CD14-positive monocyte (primary cell): ENCODE measurements around the gene CD247. TPM values are rescaled to one million over a fixed set of nuclear protein-coding genes. Genes with fewer than 3 reads are reported as not detected.

Source experiments
- DNase-seq, 3 donors: peaks; one replicate each; pipeline ENCODE4 v3.0.0-alpha.2; 2011 to 2022
- H2AFZ ChIP-seq: 2 replicates; pipeline ENCODE4 v1.6.0; 2012; ENCODE audit warnings: mild to moderate bottlenecking, low read depth, low read length, inconsistent platforms; ENCODE audit not compliant: insufficient read depth, poor library complexity, severe bottlenecking
- H3K27ac ChIP-seq, 2 donors: 1 replicate in 1 of 2; 2 replicates in 1 of 2; pipeline ENCODE4 v1.5.1; 2012 to 2013; ENCODE audit warnings: low read length in 2 of 2, control low read depth in 1 of 2, inconsistent platforms in 1 of 2, low read depth in 1 of 2, mild to moderate bottlenecking in 1 of 2
- H3K27me3 ChIP-seq, 2 donors: one replicate each; pipeline versions ENCODE4 v1.6.0 to v1.6.1; 2011 to 2013; ENCODE audit warnings: low read length in 2 of 2; ENCODE audit not compliant: control insufficient read depth in 2 of 2, insufficient read depth in 2 of 2
- H3K36me3 ChIP-seq, 2 donors: replicated peaks in 1 of 2; 1 replicate in 1 of 2; 2 replicates in 1 of 2; pipeline versions ENCODE4 v1.5.1 to v1.6.1; 2012 to 2013; ENCODE audit warnings: low read length in 2 of 2, control low read depth in 1 of 2, inconsistent platforms in 1 of 2, mild to moderate bottlenecking in 1 of 2; ENCODE audit not compliant: insufficient read depth in 2 of 2, control insufficient read depth in 1 of 2
- H3K4me1 ChIP-seq, 2 donors: 1 replicate in 1 of 2; 2 replicates in 1 of 2; pipeline versions ENCODE4 v1.5.1 to v1.6.1; 2012 to 2013; ENCODE audit warnings: low read length in 2 of 2, control low read depth in 1 of 2, inconsistent platforms in 1 of 2, mild to moderate bottlenecking in 1 of 2, moderate library complexity in 1 of 2; ENCODE audit not compliant: insufficient read depth in 2 of 2, control insufficient read depth in 1 of 2
- H3K4me2 ChIP-seq: replicated peaks from 2 replicates; pipeline ENCODE3; 2012; ENCODE audit warnings: low read length, moderate library complexity, mild to moderate bottlenecking; ENCODE audit not compliant: poor library complexity, severe bottlenecking; ENCODE audit errors: extremely low read depth
- H3K4me3 ChIP-seq, 3 experiments: fragments of 200-600 bp in 1 of 3; sonication (generic) in 1 of 3; replicated peaks in 1 of 3; 1 replicate in 2 of 3; 2 replicates in 1 of 3; pipeline ENCODE4 v1.5.1; 2011 to 2013; ENCODE audit warnings: low read length in 3 of 3, mild to moderate bottlenecking in 3 of 3, control low read depth in 2 of 3, low read depth in 2 of 3, inconsistent platforms in 1 of 3, moderate library complexity in 1 of 3
- H3K79me2 ChIP-seq: 2 replicates; pipeline ENCODE4 v1.6.0; 2012; ENCODE audit warnings: mild to moderate bottlenecking, control low read depth, inconsistent platforms, low read length, moderate library complexity; ENCODE audit not compliant: insufficient read depth
- H3K9ac ChIP-seq: 2 replicates; pipeline ENCODE4 v1.6.0; 2017; ENCODE audit warnings: low read length, mild to moderate bottlenecking; ENCODE audit not compliant: insufficient read depth, poor library complexity, severe bottlenecking
- H3K9me3 ChIP-seq, 2 donors: replicated peaks in 1 of 2; 1 replicate in 1 of 2; 2 replicates in 1 of 2; pipeline versions ENCODE4 v1.5.1 to v1.6.1; 2012 to 2013; ENCODE audit warnings: low read length in 2 of 2, control low read depth in 1 of 2; ENCODE audit not compliant: control insufficient read depth in 1 of 2, insufficient read depth in 1 of 2
- H4K20me1 ChIP-seq: 2 replicates; pipeline ENCODE4 v1.6.0; 2012; ENCODE audit warnings: mild to moderate bottlenecking, low read length, control low read depth, moderate library complexity; ENCODE audit not compliant: insufficient read depth
- H3K27ac Mint-ChIP-seq, 7 donors: one replicate each; pipeline ENCODE4 v1.8.0; 2020; ENCODE audit warnings: mild to moderate bottlenecking in 7 of 7, mixed read lengths in 7 of 7, moderate library complexity in 6 of 7, inconsistent platforms in 2 of 7
- H3K27me3 Mint-ChIP-seq, 3 donors: one replicate each; pipeline ENCODE4 v1.8.0; 2021 to 2022; ENCODE audit warnings: low read depth in 3 of 3, mild to moderate bottlenecking in 3 of 3, mixed read lengths in 3 of 3, moderate library complexity in 3 of 3, inconsistent platforms in 1 of 3
- H3K36me3 Mint-ChIP-seq, 2 donors: one replicate each; pipeline ENCODE4 v1.8.0; 2020; ENCODE audit warnings: mixed read lengths in 2 of 2, inconsistent platforms in 1 of 2, mild to moderate bottlenecking in 1 of 2
- H3K4me1 Mint-ChIP-seq: one replicate; pipeline ENCODE4 v1.8.0; 2020; ENCODE audit warnings: mild to moderate bottlenecking, mixed read lengths
- H3K4me3 Mint-ChIP-seq, 2 donors: one replicate each; pipeline ENCODE4 v1.8.0; 2020; ENCODE audit warnings: mild to moderate bottlenecking in 2 of 2, mixed read lengths in 2 of 2, moderate library complexity in 1 of 2
- H3K9me3 Mint-ChIP-seq, 7 donors: one replicate each; pipeline ENCODE4 v1.8.0; 2020 to 2022; ENCODE audit warnings: mixed read lengths in 7 of 7, mild to moderate bottlenecking in 6 of 7, moderate library complexity in 6 of 7, inconsistent platforms in 2 of 7
- CTCF ChIP-seq: fragments of 200-600 bp; IDR thresholded peaks from one replicate; pipeline ENCODE4 v1.8.0; 2022; ENCODE audit warnings: antibody characterized with exemption, mild to moderate bottlenecking
- WGBS: methylation state at CpG from one replicate; pipeline ENCODE4 v1.1.5; 2013; ENCODE audit warnings: missing lambda C conversion rate; ENCODE audit not compliant: insufficient coverage; 5-methylcytosine and 5-hydroxymethylcytosine counted together
- intact Hi-C, 2 donors: fragments of 100-400 bp; cut with micrococcal nuclease; formaldehyde crosslinking; loops; one replicate each; pipeline versions ENCODE4 v1.15.0 to v1.15.1; 2023
- polyA plus RNA-seq, 3 donors: library from polyadenylated mRNA; depleted of rRNA in 1 of 3; unstranded in 2 of 3; stranded (reverse) in 1 of 3; fragments of 300-500 nt in 2 of 3; fragments of >200 nt in 1 of 3; fragmentation: Illumina TruSeq in 2 of 3; gene quantifications; 1 replicate in 2 of 3; 2 replicates in 1 of 3; pipeline ENCODE4 v1.2.3, GENCODE V29; 2012 to 2021

The CD247 gene
- polyA plus RNA-seq, 3 donors: 0.29 to 1.8 (median 1.6) TPM

DNA sequence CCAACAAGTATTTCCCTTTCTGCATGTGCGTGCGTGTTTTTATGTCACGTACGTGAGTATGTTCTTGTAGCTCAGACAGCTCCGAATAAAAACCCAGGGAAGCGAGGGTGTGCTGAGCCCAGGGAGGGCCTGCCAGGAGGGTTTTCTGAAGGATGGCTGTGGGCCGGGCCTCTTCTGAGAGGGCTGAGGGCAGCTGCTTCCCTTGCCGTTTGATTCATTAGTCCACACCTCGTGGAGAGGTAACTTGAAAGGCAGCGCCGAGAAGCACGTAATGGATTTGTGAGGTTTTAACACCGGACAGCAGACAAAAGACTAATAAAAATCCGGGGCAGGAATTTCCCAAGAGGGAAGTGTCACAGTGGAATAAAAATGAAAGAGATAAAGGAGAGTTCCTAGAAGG lies 29.5 kb downstream of the CD247 start:
- Histone ChIP-seq H4K20me1 (no peaks in the 10 kb centered on the region), H3K4me1 (no peaks in the 10 kb centered on the region), H3K9me3 (no peaks in the 10 kb centered on the region), H3K4me2 (no peak overlapping the region), H3K4me3 (no peak overlapping the region), H3K79me2 (no peaks in the 10 kb centered on the region), H2AFZ (no peak overlapping the region), H3K27ac (no peak overlapping the region), H3K27me3 (no peaks in the 10 kb centered on the region), H3K9ac (no peak overlapping the region), H3K36me3 (no peaks in the 10 kb centered on the region)
- no peak for TF ChIP-seq CTCF
- Mint-ChIP-seq H3K4me1 (peaks cover 12% of the 10 kb centered on the region), H3K9me3 (peaks cover 0 to 2% (median 0%) of the 10 kb centered on the region in 7 donors), H3K4me3 (no peak overlapping the region), H3K36me3 (no peaks in the 10 kb centered on the region), H3K27ac (no peak overlapping the region), H3K27me3 (peaks cover 0 to 2% (median 0%) of the 10 kb centered on the region in 3 donors)
- 51% methylated on average over 12 of the region's 14 CpGs for WGBS
- no peak for DNase-seq
- intact Hi-C loops: no loop called here

- no peaks in the 10 kb centered on the region for H4K20me1 ChIP-seq
- DNase-seq: no peak
- H3K9me3 ChIP-seq: no peaks in the 10 kb centered on the region
- H3K4me3 ChIP-seq: no peak overlapping the region
- no peak overlapping the region for H2AFZ ChIP-seq
- Mint-ChIP-seq H3K9me3 (peaks cover 0 to 2% (median 0%) of the 10 kb centered on the region in 7 donors), H3K27me3 (peaks cover 0 to 2% (median 0%) of the 10 kb centered on the region in 3 donors), H3K27ac (no peak overlapping the region), H3K4me1 (peaks cover 12% of the 10 kb centered on the region), H3K4me3 (no peak overlapping the region), H3K36me3 (no peaks in the 10 kb centered on the region)
- intact Hi-C loops: no loop called here
- no peak overlapping the region for H3K9ac ChIP-seq
- no peaks in the 10 kb centered on the region for H3K36me3 ChIP-seq
- no peaks in the 10 kb centered on the region for H3K27me3 ChIP-seq
- no peaks in the 10 kb centered on the region for H3K4me1 ChIP-seq
- H3K4me2 ChIP-seq: no peak overlapping the region
- no peak overlapping the region for H3K27ac ChIP-seq
- no CpG with 5 or more reads among the region's 3 CpGs for WGBS
- no peak for TF ChIP-seq CTCF
- H3K79me2 ChIP-seq: no peaks in the 10 kb centered on the region
Observed at GRCh38 chr1:167487614-167488013, 30.7 kb downstream of the CD247 start.
